Measurements from ENCODE around the gene DNAJC13. TPM values are rescaled to one million over a fixed set of nuclear protein-coding genes. Genes with fewer than 3 reads are reported as not detected.

The DNAJC13 gene
- total and polyA plus RNA-seq, 12 donors, result 6.3 to 40.5 (median 30.8) TPM

- DNase-seq (no peak), ATAC-seq (no peak)
- H3K27ac ChIP-seq, result no peak overlapping the region
- WGBS, 2 donors, result 96 to 97% methylated on average over 5 of the region's 5 CpGs
- no peak for TF ChIP-seq CTCF (IDR thresholded peaks at IDR 0.05)
- no peaks in the 10 kb centered on the region for H3K27me3 ChIP-seq
- intact Hi-C loops (cut with DNase I), result loop anchor here in 1 of 10 donors (10.0 kb wide), 1 partner anchor 107 kb away; no protein-coding TSS in a partner anchor
- H3K4me3 ChIP-seq, result no peak overlapping the region
- H3K9me3 ChIP-seq, result no peaks in the 10 kb centered on the region
- H3K4me1 ChIP-seq, result peaks cover 0 to 7% (median 0%) of the 10 kb centered on the region in 9 donors
- H3K36me3 ChIP-seq, result peaks cover 0 to 100% (median 45%) of the 10 kb centered on the region in 9 donors
Measured at GRCh38 chr3:132461544-132461943, 44.2 kb downstream of the DNAJC13 start.

GRCh38 chr3:132464066-132464465 is 46.8 kb downstream of the DNAJC13 start:
- ATAC-seq (no peak), DNase-seq (no peak)
- Histone ChIP-seq H3K36me3 (peaks cover 0 to 100% (median 49%) of the 10 kb centered on the region in 9 donors), H3K4me1 (peaks cover 0 to 5% (median 0%) of the 10 kb centered on the region in 9 donors), H3K4me3 (no peak overlapping the region), H3K27me3 (no peaks in the 10 kb centered on the region), H3K27ac (no peak overlapping the region), H3K9me3 (no peaks in the 10 kb centered on the region)
- intact Hi-C loops (cut with DNase I), result loop anchor here in 1 of 10 donors (10.0 kb wide), 1 partner anchor 109 kb away; no protein-coding TSS in a partner anchor
- TF ChIP-seq CTCF (IDR thresholded peaks at IDR 0.05), result no peak

GRCh38 chr3:132469326-132469725 is 52.0 kb downstream of the DNAJC13 start:
- 42 to 97% methylated on average over 1 of the region's 1 CpG for WGBS, 2 donors
- TF ChIP-seq CTCF (IDR thresholded peaks at IDR 0.05), result no peak
- DNase-seq, result no peak
- ATAC-seq, result no peak
- no peaks in the 10 kb centered on the region for H3K27me3 ChIP-seq
- no peaks in the 10 kb centered on the region for H3K9me3 ChIP-seq
- intact Hi-C loops (cut with DNase I), result loop anchor here in 1 of 10 donors (10.0 kb wide), 1 partner anchor 115 kb away; no protein-coding TSS in a partner anchor
- peaks cover 0 to 77% (median 29%) of the 10 kb centered on the region in 9 donors for H3K36me3 ChIP-seq
- no peak overlapping the region for H3K4me3 ChIP-seq
- H3K4me1 ChIP-seq, result peaks cover 0 to 10% (median 0%) of the 10 kb centered on the region in 9 donors
- no peak overlapping the region for H3K27ac ChIP-seq

- intact Hi-C loops (cut with DNase I), result loop anchor here in 1 of 10 donors (5.0 kb wide), 1 partner anchor 36 kb away; no protein-coding TSS in a partner anchor
- peaks cover 0 to 100% (median 42%) of the 10 kb centered on the region in 9 donors for H3K36me3 ChIP-seq
- no peaks in the 10 kb centered on the region for H3K27me3 ChIP-seq
- H3K4me3 ChIP-seq, result no peak overlapping the region
- DNase-seq, result no peak
- H3K27ac ChIP-seq, result no peak overlapping the region
- H3K9me3 ChIP-seq, result no peaks in the 10 kb centered on the region
- no peak for TF ChIP-seq CTCF (IDR thresholded peaks at IDR 0.05)
- ATAC-seq, result no peak
- no peaks in the 10 kb centered on the region for H3K4me1 ChIP-seq
- WGBS, 2 donors, result 84 to 87% methylated on average over 3 of the region's 3 CpGs
Measured at GRCh38 chr3:132486099-132486498, 68.8 kb downstream of the DNAJC13 start.

Data from heart right ventricle (tissue), 16 donors.